Smooth muscle cell (in vitro differentiated cells): Measurements from ENCODE around the gene TXLNA. TPM values are rescaled to one million over a fixed set of nuclear protein-coding genes. Genes with fewer than 3 reads are reported as not detected.
"Not testable (repeated sequence)": the region's sequence is repeated elsewhere in the genome, so short reads cannot be mapped to it uniquely, and the experiment has no call there.

ENCODE experiments used
- DNase-seq: peaks from one replicate; lab custom pipeline; 2025; ENCODE audit not compliant: unreplicated experiment; lab: John Stamatoyannopoulos, UW
- H2AFZ ChIP-seq: fragments of 200-600 bp; sonication (generic); 2 replicates; pipeline ENCODE4 v1.6.0; 2016; ENCODE audit warnings: antibody characterized with exemption, low read depth, mild to moderate bottlenecking
- H3F3A ChIP-seq: fragments of 200-600 bp; sonication (generic); 2 replicates; pipeline ENCODE4 v1.6.0; 2017; ENCODE audit warnings: antibody characterized with exemption, low read depth
- H3K27ac ChIP-seq: fragments of 200-600 bp; sonication (generic); 2 replicates; pipeline ENCODE4 v1.5.1; 2016; ENCODE audit warnings: low read depth, mild to moderate bottlenecking
- H3K27me3 ChIP-seq: fragments of 200-600 bp; sonication (generic); 2 replicates; pipeline ENCODE4 v1.6.1; 2016; ENCODE audit warnings: low read depth, mild to moderate bottlenecking
- H3K36me3 ChIP-seq: fragments of 200-600 bp; sonication (generic); 2 replicates; pipeline ENCODE4 v1.5.1; 2016; ENCODE audit warnings: low read depth
- H3K4me1 ChIP-seq: fragments of 200-600 bp; sonication (generic); 2 replicates; pipeline ENCODE4 v1.5.1; 2016; ENCODE audit warnings: low read depth
- H3K4me2 ChIP-seq: fragments of 200-600 bp; sonication (generic); 2 replicates; pipeline ENCODE4 v1.6.0; 2016; ENCODE audit warnings: mild to moderate bottlenecking
- H3K4me3 ChIP-seq: fragments of 200-600 bp; sonication (generic); 2 replicates; pipeline ENCODE4 v1.5.1; 2016; ENCODE audit warnings: mild to moderate bottlenecking
- H3K79me2 ChIP-seq: fragments of 200-600 bp; sonication (generic); 2 replicates; pipeline ENCODE4 v1.6.0; 2016; ENCODE audit warnings: low read depth, mild to moderate bottlenecking
- H3K9ac ChIP-seq: fragments of 200-600 bp; sonication (generic); 2 replicates; pipeline ENCODE4 v1.6.0; 2016; ENCODE audit warnings: low read depth
- H3K9me3 ChIP-seq: fragments of 200-600 bp; sonication (generic); replicated peaks from 2 replicates; pipeline ENCODE4 v1.5.1; 2016; ENCODE audit warnings: low read depth
- H4K20me1 ChIP-seq: fragments of 200-600 bp; sonication (generic); 2 replicates; pipeline ENCODE4 v1.6.0; 2016; ENCODE audit warnings: low read depth
- WGBS: methylation state at CpG from one replicate; pipeline ENCODE4 v1.1.7; 2016; ENCODE audit warnings: low lambda C conversion rate; 5-methylcytosine and 5-hydroxymethylcytosine counted together
- polyA plus RNA-seq: library from polyadenylated mRNA; unstranded; fragments of >200 nt; fragmentation: Nextera tagmentation; extraction: Ambion mirVana; gene quantifications from 2 replicates; pipeline ENCODE4 v1.2.1, GENCODE V29; 2016
- total RNA-seq: library from RNA; depleted of rRNA; stranded (reverse); fragments of >200 nt; gene quantifications from 2 replicates; pipeline ENCODE4 v1.2.3, GENCODE V29; 2014
- TF ChIP-seq, protein P1 (sequence below): fragments of 200-600 bp; sonication (generic); IDR thresholded peaks from 2 replicates; pipeline ENCODE4 v1.5.1; 2017; ENCODE audit warnings: borderline replicate concordance, mild to moderate bottlenecking, antibody characterized with exemption; ENCODE audit not compliant: insufficient read depth, poor library complexity, severe bottlenecking

TXLNA gene
- total and polyA plus RNA-seq, 2 experiments from 2014 or later, result 42.0 to 42.7 TPM

- no peaks in the 10 kb centered on the region for H3K9me3 ChIP-seq
- no peak for DNase-seq
- H3K4me2 ChIP-seq, result peak overlapping the region; percentile 33
- H3K4me1 ChIP-seq, result no peaks in the 10 kb centered on the region
- no peaks in the 10 kb centered on the region for H3K27me3 ChIP-seq
- TF ChIP-seq, protein P1, sequence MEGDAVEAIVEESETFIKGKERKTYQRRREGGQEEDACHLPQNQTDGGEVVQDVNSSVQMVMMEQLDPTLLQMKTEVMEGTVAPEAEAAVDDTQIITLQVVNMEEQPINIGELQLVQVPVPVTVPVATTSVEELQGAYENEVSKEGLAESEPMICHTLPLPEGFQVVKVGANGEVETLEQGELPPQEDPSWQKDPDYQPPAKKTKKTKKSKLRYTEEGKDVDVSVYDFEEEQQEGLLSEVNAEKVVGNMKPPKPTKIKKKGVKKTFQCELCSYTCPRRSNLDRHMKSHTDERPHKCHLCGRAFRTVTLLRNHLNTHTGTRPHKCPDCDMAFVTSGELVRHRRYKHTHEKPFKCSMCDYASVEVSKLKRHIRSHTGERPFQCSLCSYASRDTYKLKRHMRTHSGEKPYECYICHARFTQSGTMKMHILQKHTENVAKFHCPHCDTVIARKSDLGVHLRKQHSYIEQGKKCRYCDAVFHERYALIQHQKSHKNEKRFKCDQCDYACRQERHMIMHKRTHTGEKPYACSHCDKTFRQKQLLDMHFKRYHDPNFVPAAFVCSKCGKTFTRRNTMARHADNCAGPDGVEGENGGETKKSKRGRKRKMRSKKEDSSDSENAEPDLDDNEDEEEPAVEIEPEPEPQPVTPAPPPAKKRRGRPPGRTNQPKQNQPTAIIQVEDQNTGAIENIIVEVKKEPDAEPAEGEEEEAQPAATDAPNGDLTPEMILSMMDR, result no peak
- H3K9ac ChIP-seq, result peak overlapping the region; percentile 73
- no peaks in the 10 kb centered on the region for H3F3A ChIP-seq
- 71% methylated on average over 6 of the region's 6 CpGs for WGBS
- H3K4me3 ChIP-seq, result no peak overlapping the region
- no peak overlapping the region for H2AFZ ChIP-seq
- peaks cover 88% of the 10 kb centered on the region for H4K20me1 ChIP-seq
- peaks cover 95% of the 10 kb centered on the region for H3K79me2 ChIP-seq
- no peaks in the 10 kb centered on the region for H3K36me3 ChIP-seq
- peak overlapping the region; percentile 93 for H3K27ac ChIP-seq
These were observed 36.8 kb upstream of the TXLNA start for GRCh38 chr1:32142446-32143301.

GRCh38 chr1:32143302-32143695 is 36.2 kb upstream of the TXLNA start:
- not testable (repeated sequence) for H3K4me2 ChIP-seq, H3K4me1 ChIP-seq, H3K27me3 ChIP-seq, H3F3A ChIP-seq, H3K36me3 ChIP-seq, H3K4me3 ChIP-seq, H2AFZ ChIP-seq, H3K9me3 ChIP-seq, DNase-seq
- Histone ChIP-seq H3K9ac (peak overlapping the region; percentile 58), H4K20me1 (peaks cover 85% of the 10 kb centered on the region), H3K79me2 (peaks cover 95% of the 10 kb centered on the region), H3K27ac (peak overlapping the region; percentile 93)
- WGBS, result 93% methylated on average over 4 of the region's 4 CpGs

DNA sequence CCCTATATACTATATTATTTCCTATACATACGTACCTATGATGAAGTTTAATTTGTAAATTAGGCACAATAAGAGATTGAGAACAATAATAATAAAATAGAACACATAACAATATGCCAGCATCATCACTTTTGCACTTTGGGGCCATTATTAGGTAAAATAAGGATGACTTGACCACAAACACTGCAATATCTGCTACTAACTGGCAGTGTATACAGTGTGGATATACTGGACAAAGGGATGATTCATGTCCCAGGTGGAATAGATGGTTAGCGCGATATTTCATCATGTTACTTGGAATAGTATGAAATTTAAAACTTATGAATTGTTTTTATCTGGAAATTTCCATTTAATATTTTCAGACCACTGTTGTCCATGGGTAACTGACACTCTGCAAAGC is 35.4 kb upstream of the TXLNA start:
- H3K36me3 ChIP-seq, result no peaks in the 10 kb centered on the region
- 97% methylated on average over 3 of the region's 3 CpGs for WGBS
- no peak overlapping the region for H2AFZ ChIP-seq
- no peak overlapping the region for H3K27ac ChIP-seq
- no peaks in the 10 kb centered on the region for H3K4me1 ChIP-seq
- H3K4me3 ChIP-seq, result no peak overlapping the region
- no peaks in the 10 kb centered on the region for H3F3A ChIP-seq
- H3K9me3 ChIP-seq, result no peaks in the 10 kb centered on the region
- H3K79me2 ChIP-seq, result peaks cover 96% of the 10 kb centered on the region
- no peak overlapping the region for H3K4me2 ChIP-seq
- DNase-seq, result no peak
- no peak overlapping the region for H3K9ac ChIP-seq
- TF ChIP-seq, protein P1, result no peak
- no peaks in the 10 kb centered on the region for H3K27me3 ChIP-seq
- peaks cover 79% of the 10 kb centered on the region for H4K20me1 ChIP-seq

DNA sequence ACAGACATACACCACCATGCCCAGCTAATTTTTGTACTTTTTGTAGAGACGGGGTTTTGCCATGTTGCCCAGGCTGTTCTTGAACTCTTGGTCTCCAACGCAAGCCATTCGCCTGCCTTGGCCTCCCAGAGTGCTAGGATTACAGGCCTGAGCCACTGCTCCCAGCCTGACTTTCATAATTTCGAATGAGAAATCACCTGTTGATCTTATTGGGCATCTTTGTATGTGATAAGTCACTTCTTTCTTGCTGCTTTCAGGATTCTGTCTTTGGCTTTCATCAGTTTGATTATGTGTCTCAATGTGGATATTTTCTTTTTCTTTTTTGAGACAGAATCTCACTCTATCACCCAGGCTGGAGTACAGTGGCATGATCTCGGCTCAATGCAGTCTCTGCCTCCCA is 31.7 kb upstream of the TXLNA start:
- not testable (repeated sequence) for H3K27me3 ChIP-seq, DNase-seq, H3K9ac ChIP-seq, H2AFZ ChIP-seq, H3K27ac ChIP-seq, H3K4me2 ChIP-seq, H3F3A ChIP-seq, H3K4me3 ChIP-seq, H3K9me3 ChIP-seq, H3K36me3 ChIP-seq
- Histone ChIP-seq H4K20me1 (peaks cover 82% of the 10 kb centered on the region), H3K79me2 (peaks cover 81% of the 10 kb centered on the region), H3K4me1 (peaks cover 11% of the 10 kb centered on the region)
- WGBS, result 94% methylated on average over 5 of the region's 5 CpGs
